Superior temporal gyrus (tissue), 1 donor: Measurements from ENCODE around the gene SLC23A2.
"Not testable (repeated sequence)": the region's sequence is repeated elsewhere in the genome, so short reads cannot be mapped to it uniquely, and the experiment has no call there.

Experiments
- DNase-seq: peaks from one replicate; pipeline ENCODE4 v3.0.0-alpha.2; 2016; ENCODE audit errors: extremely low spot score

SLC23A2 gene

DNA sequence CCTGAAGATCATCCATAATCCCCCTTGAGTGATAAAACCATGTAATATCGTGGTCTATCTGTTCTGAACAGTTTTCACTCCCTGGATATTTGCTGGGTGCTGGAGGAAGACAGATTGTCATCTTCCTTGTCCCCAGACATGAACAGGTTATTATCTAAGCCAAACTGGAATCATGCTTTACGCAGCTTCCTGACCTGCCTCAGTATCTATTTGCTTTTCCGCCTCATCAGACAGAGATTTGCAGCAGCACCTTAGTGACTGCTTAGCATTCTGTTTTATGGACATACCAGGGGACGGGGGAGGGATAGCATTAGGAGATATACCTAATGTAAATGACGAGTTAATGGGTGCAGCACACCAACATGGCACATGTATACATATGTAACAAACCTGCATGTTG is 124.6 kb downstream of the SLC23A2 start:
- DNase-seq = no peak

DNA sequence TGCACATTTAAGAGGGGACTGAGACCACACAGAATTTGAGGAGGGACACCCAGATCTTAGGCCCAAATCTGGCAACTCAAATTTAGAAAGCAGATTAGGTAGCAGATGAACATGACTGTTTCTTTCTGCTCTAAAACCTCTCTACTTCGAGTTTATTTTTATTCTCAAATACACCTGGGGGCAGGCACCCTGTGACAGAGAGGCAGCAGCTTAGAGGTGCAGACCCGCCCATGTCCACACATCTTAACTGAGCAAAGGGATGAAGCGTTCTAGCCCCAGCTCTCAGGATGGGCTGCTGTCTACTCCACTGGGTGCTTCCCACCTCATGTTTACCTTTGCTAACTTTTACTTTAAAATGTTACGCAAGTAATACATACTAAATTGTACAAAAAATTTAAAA is 125.0 kb downstream of the SLC23A2 start:
- DNase-seq = no peak

DNA sequence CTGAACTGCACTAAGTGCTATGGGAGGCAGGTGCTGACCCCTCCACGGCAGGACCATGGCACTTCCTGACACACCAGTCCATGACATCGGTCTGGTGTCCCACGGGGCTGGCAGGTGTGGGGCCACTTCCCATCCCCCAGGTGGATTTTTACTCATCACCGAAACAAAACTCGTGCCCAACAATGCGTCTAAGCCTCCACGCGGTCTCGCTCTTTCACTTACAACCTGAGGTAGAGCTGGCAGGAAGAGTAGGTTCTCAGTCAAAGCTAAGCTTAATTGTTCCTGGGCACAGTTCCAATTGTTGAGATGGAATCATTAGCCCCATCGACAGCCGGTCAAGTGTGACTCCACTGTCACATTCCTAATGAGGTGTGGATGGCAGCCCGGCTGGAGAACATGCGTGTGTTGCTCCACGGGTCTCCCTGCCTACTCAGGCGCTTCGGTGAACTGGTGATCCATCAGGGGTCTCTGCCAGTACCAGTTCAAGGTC is 125.7 kb downstream of the SLC23A2 start:
- DNase-seq = no peak

DNA sequence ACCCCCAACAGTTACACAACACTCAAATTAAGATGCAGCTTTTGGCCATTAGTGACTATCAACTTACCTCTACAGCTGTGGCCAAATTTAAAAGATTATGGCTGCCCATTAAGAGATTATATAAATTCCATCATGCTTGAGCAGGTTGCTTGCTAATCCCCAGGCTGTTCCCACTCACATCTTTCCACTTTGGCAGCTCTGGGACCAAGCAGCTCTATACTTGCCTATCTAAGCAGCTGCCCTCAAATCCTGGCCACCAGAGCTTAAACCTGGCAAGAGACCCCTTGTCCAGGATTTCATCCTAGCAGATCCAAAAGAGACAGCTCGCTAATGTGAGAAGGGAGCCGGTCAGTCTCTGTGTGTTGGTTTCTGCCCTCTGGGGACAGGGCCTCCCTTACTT is 127.9 kb downstream of the SLC23A2 start:
- no peak for DNase-seq

DNA sequence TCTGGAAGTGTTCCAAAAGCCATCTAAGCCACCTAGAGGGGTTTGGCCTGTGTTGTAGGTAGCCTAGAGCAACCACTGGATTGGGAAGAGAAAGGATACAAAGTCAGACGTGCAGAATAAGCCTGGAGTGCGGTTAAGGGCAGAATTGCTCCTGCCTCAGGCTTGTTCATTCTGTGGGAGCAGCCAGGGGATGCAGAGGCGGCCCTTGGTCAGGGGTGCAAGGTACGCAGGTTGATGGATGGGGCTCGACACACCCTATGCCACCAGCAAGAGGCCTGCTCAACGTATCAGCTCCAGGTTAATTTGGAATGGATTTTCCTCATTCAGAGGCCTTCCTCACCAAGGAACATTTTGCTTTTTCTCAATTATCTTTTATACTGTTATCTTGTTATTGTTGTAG is 129.8 kb downstream of the SLC23A2 start:
- no peak for DNase-seq

DNA sequence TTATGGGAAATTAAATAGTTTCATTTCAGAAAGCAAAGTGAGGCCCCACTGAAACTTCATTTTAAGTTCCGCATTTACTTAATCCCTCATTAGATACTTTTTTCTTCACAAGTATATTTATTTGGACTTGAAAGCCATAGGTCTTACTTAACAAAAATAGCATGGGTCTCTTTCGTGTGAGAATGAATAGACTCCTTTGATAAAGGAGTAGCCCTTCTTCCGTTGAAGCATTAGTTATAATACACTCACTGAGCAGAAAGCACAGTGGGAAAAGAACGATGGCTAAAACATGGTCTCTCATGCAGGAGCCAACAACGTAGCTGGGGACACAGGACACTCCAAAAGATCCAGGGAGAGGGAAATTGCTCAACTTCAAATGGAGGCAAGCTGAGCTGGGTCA is 130.4 kb downstream of the SLC23A2 start:
- DNase-seq = no peak

DNA sequence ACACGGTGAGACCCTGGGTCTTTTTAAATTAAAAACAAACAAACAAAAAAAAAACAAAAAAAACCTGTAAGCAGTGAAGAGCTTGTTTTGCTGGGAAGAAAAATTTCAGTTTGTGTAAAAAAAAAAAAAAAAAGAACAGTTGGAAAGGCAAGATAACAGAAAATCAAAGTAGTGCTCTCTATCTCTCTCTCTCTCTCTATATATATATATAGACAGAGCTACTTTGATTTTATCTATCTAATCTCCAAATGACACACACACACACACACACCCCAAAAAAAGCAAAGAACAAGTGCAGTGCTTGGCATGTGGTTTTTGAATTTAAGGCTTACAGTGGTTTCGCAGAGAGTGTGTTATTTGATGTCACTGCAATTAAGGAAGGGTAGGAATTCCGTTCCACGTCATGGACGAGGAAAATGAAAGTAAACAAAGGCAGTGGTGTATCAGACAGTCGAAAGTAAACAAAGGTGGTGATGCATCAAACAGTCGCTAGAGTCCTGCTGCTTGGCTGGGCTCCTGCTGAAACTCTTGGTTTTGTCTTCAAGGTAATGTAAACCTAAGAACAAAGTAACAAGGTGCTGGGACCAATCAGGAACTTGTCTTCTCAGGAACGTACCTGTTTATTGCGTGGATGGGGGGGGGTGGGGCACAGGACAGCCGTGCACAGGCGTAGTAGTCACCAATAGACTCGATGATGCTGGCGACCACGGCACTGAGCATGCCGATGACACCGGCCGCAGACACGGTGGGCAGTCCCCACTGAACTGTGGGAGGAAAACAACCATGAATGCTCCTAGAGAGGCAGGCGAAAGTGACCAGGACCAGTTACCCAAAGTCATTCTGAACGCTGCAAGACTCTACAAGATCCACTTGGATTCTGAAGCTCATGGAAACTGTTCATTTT is 131.8 kb downstream of the SLC23A2 start:
- no peak for DNase-seq

DNA sequence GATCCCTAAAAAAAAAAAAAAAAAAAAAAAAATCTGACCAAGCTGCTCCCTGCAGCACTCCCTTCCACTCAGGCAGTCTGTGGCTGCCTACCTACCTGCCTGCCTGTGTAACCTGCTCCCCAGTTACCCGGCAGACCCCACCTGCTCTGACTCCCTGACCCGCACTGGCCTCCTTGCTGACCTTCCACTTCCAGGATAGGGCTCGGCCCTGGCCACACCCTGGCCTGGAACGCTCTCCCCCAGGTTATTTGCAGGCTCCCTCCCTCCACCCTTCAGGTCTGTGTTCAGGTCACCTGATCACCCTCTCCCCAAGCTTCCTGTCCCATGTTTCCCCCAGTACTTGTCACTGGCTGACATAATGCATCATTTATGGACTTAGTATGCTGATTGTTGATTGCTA is 134.3 kb downstream of the SLC23A2 start:
- DNase-seq = no peak

DNA sequence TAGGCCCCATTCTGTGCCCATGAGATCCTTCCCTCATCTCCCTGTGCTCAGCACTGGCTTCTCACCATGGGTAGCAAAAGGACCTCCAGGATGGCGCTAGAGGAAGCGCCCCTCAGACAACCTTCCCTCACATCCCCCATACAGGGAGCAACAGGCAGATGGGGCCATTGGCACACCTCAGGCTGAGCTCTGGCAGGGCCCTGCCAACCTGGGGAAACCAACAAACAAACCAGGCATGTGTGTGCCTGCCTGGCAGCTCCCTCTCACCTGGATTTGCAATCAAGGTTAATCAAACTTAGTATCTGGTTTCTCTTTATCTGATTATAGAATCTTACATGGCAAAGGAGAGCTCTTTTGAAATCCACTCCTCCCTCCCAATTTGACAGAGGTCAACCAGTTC is 134.9 kb downstream of the SLC23A2 start:
- no peak for DNase-seq

DNA sequence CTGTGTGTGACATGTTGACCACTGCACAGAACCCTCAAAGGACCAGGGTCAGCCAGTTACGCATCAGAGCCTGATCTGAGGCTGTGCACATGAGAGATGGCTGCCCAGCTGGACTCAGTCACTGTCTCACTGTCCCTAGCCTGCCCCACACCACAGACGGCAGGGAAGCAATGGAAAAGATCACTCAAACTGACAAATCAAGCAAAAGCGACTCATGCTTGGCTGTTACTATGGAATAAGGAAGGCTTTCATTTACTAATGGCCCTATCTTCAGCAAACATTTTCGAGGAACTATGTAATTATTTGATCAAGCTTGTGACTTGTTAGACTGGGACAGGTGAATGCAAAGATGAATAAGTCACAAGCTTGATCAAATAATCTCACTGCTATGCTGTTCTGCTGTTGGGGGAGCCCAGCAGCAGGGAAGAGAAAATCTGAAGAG is 137.0 kb downstream of the SLC23A2 start:
- no peak for DNase-seq

DNA sequence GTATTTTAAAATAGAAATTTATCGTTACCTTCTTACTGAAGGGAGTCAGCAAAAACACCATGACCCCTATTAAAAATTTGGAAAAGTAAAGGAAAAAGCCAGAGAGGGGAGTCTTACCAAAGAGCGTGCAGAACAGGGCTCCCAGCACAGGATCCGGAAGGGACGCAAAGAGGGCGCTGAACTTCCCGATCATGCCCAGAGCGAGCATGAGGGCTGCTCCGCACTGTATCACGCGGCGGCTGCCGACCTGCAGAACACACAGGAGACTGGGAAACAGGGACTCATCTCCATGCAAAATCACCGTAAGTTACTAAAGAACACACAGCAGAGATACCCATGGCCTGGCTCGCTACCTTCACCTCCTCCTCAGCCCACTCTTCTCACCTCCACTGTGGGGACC is 138.6 kb downstream of the SLC23A2 start:
- DNase-seq = no peak

DNA sequence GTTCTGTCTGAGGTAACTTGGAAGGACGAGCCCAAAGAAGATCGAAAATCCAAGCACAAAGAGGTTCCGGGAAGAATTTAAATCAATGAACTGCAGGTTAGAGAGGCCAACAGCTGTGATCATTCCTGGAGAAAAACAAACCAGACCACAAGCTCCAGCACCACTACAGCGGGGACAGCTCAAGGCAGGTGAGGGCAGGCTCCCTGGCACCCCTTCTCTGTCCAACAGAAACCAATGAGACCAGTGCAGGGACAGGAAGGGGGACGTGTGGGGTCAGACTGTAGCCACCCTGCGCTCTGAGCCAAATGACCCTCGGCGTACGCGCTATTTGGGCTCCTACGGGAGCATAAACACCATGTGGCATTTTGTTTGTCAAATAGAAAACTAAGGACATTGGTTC is 139.3 kb downstream of the SLC23A2 start:
- no peak for DNase-seq

DNA sequence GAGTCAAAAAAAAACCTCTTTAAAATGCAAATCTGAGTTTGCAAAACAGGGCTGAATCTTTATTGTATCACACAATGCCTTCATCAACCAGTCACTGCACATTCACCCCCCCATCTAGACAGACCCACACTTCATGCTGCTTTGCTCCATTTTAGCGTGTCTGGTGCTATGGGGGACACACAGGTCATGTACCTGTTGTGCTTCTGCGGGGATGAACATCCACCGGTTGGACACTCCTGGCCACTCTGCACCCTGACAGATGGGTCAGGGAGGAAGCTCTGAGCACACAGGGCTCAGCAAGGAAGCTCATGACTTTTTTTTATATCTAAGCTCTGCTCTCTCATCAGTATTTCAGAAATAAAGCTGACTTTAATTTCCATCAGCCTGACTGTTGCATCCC is 143.3 kb downstream of the SLC23A2 start:
- no peak for DNase-seq

DNA sequence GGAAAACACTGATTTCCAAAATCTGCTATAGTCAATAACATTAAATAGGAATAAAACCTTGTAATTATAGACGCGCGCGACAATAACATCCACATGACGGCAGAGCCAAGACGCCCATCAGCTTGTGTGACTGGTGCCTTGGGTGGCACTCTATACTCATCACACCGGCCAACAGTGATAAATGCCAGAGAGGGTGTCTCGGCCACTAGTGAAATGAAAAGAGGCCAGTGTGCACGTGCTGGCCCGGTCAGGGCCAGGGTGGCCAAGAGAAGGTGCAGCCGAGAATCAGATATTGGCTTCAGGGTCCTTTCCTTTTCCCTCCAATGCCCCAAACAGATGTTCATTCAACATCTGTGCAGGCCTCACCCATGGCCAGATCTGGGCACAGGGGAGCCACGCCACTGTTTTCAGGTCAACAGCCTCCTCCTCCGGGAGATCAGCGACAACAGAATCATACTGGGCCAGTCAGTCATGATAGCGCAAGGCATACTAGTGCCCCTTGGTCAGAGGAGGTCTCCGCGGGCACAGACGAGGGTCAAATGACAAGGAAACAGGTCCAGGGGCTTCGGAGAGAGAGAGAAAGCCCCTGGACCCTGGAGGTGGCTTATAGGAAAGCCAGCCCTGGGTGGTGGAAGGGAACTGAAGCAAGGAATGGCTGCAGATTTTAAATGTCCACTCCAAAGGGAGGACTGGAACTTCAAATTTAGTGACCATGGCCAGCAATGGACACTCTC is 145.1 kb downstream of the SLC23A2 start:
- no peak for DNase-seq

DNA sequence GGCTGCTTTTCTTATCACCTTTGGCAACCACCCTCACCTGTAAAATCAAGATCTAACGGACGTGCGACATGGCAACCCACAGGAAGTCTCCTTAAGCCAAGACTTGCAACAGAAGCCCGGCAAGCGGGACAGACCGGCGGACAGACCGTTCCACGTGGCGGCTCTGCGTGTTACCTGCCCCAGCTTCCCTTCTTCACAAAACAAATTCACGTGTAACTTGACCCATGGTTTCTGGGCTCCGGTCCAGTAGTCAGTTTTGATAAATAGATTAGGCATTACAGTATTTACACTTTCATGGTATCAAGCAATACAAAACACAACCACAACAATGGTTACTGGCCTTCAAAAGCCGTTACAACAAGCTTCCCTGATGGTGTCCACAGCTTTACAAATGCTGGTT is 145.8 kb downstream of the SLC23A2 start:
- DNase-seq = no peak

DNA sequence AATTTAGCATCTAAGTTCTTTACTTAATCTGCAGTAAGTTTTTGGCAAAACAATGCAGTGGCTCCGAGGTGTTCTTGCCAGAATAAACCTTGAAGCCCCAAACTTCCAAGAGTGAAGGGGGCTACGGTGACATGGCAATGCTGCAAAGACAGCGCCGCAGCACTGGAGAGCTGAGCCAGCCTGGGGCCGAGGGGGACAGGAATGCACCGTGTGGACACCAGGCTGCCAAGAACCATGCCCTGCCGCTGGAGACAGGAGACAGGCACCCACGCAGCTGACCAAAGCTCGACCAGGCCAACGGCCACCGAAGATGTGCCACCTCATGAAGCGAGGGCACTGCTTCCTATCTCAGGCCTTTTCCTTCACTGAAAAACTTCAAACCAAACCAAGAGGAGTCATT is 146.2 kb downstream of the SLC23A2 start:
- DNase-seq = no peak

DNA sequence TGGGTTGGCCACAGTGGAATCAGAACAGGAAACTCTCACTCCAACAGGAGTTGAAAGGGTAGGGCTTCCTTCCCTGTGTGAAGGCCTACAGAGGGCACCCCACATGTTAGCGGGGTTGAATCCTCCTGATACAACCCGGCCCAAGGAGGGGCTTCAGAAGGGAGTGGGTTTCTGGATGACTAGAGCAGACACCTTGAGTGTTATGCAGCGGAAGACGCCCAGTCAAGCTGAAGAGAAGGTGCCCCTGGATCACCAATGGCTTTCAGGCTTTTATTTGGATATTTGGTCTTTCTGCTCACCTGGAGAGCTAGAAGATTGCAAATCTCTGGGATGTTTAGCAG is 146.8 kb downstream of the SLC23A2 start:
- DNase-seq = no peak

DNA sequence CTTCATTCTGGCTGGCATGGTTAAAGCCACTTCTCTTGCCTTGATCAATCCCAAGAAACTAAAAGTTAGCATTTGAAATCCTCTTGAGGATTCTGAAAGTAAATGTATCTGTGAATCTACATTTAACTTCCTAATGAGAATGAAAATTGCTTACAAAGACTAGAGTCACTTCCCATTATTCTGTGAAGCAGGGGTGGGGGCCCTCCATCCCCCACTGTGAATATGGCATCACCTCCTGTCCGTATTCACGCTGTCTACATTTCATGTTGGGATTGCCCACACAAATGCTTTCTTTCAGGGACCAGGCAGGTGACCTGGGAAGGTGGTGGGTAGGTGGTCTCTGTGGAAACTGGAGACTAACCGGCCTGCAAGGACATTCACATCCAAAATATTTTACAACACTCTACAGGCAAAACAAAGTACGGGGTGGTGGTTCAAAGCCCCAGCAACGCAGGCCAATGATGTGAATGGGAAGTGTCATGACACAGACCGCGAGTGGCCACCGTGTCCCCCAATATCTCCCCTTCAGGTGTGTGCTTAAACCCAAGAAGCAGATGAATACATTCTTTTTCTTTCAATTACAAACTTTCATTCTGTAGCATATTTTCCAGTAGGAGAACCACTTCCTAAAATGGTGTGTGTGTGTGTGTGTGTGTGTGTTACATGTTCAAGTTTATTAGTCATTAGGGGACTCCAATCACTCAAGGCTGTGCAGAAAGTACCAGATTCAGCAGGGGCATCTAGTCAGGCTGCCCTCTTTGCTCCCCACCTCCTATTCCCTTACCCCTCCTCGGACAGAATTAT is 147.4 kb downstream of the SLC23A2 start:
- no peak for DNase-seq

DNA sequence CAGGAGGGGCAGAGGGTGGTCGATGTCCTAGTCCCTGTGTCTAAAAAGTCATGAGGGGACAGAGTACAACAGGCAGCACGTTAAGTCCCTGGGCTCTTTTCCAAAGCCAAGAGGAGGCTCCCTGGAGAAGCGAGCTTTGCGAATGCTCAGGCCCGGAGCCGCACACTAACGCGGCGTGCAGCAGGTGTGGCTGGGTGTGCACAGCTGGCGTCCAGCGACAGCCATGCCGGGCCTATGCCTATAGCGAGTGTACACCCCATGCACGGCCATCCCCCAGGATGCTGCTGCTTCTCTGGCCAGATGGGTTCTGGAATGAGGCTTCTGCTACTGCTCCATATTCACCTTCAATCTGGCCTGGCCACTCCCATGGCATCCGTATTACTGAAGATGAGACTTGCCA is 148.3 kb downstream of the SLC23A2 start:
- no peak for DNase-seq

DNA sequence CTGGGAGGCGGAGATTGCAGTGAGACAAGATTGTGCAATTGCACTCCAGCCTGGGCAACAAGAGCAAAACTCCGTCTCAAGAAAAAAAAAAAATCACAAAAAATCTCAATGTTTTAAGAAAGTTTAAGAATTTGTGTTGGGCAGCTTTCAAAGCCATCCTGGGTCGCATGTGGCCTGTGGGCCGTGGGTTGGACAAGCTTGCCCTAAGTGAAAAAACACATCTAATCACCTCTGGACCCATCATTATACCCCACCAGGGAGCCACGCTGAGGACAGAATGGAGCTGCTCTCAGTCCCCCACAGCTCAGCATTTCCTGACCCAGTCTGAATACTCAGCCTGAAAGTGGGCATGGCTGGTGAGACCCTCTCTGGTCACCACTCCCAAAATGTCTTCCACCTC is 150.3 kb downstream of the SLC23A2 start:
- DNase-seq = no peak

DNA sequence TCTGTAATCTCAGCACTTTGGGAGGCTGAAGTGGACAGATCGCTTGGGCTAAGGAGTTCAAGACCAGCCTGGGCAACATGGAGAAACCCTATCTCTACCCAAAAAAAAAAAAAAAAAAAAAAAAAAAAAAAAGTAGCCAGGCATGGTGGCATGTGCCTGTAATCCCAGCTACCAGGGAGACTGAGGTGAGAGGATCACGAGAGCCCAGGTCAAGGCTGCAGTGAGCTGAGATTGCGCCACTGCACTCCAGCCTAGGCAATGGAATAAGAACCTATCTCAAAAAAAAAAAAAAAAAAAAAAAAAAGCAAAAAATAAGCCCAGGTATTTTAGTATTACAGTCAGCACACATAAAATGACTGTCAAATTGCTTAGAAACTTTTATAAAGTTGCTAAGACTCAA is 152.5 kb downstream of the SLC23A2 start:
- not testable (repeated sequence) for DNase-seq

DNA sequence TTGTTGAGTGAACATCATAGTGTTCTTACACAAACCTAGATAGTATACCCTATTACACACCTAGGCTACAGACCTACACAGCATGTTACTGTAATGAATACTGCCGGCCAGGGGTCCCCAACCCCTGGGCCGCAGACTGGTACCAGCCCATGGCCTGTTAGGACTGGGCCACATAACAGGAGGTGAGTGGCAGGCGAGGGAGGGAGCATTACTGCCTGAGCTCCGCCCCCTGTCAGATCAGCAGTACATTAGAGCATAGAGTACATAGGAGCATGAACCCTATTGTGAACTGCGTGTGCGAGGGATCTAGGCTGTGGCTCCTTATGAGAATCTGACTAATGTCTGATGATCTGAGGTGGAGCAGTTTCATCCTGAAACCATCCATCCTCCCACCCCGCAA is 153.3 kb downstream of the SLC23A2 start:
- DNase-seq = no peak
